Activated CD8-positive, alpha-beta T cell treated with anti-CD3 and anti-CD28 coated beads for 36 hours (primary cell): ENCODE results near the gene C1QL4. TPM values are rescaled to one million over a fixed set of nuclear protein-coding genes. Genes with fewer than 3 reads are reported as not detected.

Experiments used
- ATAC-seq: fragments of 200-7000 bp; cut with Tn5 transposase; one replicate; pipeline ENCODE4 v1.10.0; 2021; ENCODE audit warnings: mild to moderate bottlenecking, moderate library complexity
- CTCF ChIA-PET: fragments of 350-600 bp; sonication (Branson Sonifier 250); formaldehyde crosslinking; loops from one replicate; lab custom pipeline; 2021; ENCODE audit warnings: antibody characterized with exemption; lab: Charles Lee
- POLR2A ChIA-PET: fragments of 350-600 bp; sonication (Branson Sonifier 250); formaldehyde crosslinking; loops from one replicate; lab custom pipeline; 2021; ENCODE audit warnings: antibody characterized with exemption; lab: Charles Lee
- DNase-seq: peaks from one replicate; pipeline ENCODE4 v3.0.0-alpha.2; 2020
- H3K27ac Mint-ChIP-seq: one replicate; pipeline ENCODE4 v1.8.0; 2021; ENCODE audit warnings: mild to moderate bottlenecking, mixed read lengths
- H3K27me3 Mint-ChIP-seq: one replicate; pipeline ENCODE4 v1.8.0; 2021; ENCODE audit warnings: mixed read lengths
- H3K36me3 Mint-ChIP-seq: one replicate; pipeline ENCODE4 v1.8.0; 2021; ENCODE audit warnings: low read depth, mixed read lengths
- H3K4me1 Mint-ChIP-seq: one replicate; pipeline ENCODE4 v1.8.0; 2021; ENCODE audit warnings: low read depth, mixed read lengths
- H3K4me3 Mint-ChIP-seq: one replicate; pipeline ENCODE4 v1.8.0; 2021; ENCODE audit warnings: mild to moderate bottlenecking, moderate library complexity, mixed read lengths
- H3K9me3 Mint-ChIP-seq: one replicate; pipeline ENCODE4 v1.8.0; 2021; ENCODE audit warnings: mixed read lengths
- intact Hi-C: fragments of 100-400 bp; cut with micrococcal nuclease; formaldehyde crosslinking; loops from one replicate; pipeline ENCODE4 v1.10.0; 2022
- total RNA-seq, 2 experiments: library from RNA; stranded (reverse); gene quantifications; one replicate each; pipeline ENCODE4 v1.2.3, GENCODE V29; 2021
- TF ChIP-seq, protein P1 (sequence below): fragments of 200-600 bp; IDR thresholded peaks from one replicate; pipeline ENCODE4 v1.8.0; 2022; ENCODE audit warnings: antibody characterized with exemption, mild to moderate bottlenecking

C1QL4 gene
- total RNA-seq, 2 experiments from 2014 or later, result not detected

DNA sequence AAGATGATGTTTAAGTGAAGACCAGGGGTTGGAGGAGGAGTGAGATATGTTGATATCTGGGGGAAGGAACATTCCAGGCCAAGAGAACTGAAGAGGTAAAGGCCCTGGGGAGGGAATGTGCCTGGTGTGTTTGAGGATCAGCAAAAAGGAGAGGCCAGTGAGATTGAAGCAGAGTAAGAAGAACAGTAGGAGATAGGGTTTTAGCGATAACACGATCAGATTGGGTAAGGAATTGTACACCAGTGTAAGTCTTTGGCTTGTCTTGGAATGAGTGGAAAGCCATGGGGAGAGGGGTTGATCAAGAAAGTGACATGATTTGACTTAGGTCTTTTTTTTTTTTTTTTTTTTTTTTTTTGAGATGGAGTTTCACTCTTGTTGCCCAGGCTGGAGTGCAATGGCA is 9.1 kb downstream of the C1QL4 start:
- peaks cover 39% of the 10 kb centered on the region for H3K36me3 Mint-ChIP-seq
- intact Hi-C loops, result no loop called here
- H3K27me3 Mint-ChIP-seq, result peaks cover 12% of the 10 kb centered on the region
- DNase-seq, result no peak
- H3K9me3 Mint-ChIP-seq, result no peaks in the 10 kb centered on the region
- H3K4me3 Mint-ChIP-seq, result no peak overlapping the region
- no peaks in the 10 kb centered on the region for H3K4me1 Mint-ChIP-seq
- CTCF ChIA-PET, result no interaction called here
- no peak for ATAC-seq
- POLR2A ChIA-PET, result no interaction called here
- TF ChIP-seq, protein P1, sequence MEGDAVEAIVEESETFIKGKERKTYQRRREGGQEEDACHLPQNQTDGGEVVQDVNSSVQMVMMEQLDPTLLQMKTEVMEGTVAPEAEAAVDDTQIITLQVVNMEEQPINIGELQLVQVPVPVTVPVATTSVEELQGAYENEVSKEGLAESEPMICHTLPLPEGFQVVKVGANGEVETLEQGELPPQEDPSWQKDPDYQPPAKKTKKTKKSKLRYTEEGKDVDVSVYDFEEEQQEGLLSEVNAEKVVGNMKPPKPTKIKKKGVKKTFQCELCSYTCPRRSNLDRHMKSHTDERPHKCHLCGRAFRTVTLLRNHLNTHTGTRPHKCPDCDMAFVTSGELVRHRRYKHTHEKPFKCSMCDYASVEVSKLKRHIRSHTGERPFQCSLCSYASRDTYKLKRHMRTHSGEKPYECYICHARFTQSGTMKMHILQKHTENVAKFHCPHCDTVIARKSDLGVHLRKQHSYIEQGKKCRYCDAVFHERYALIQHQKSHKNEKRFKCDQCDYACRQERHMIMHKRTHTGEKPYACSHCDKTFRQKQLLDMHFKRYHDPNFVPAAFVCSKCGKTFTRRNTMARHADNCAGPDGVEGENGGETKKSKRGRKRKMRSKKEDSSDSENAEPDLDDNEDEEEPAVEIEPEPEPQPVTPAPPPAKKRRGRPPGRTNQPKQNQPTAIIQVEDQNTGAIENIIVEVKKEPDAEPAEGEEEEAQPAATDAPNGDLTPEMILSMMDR, result no peak
- H3K27ac Mint-ChIP-seq, result no peak overlapping the region

DNA sequence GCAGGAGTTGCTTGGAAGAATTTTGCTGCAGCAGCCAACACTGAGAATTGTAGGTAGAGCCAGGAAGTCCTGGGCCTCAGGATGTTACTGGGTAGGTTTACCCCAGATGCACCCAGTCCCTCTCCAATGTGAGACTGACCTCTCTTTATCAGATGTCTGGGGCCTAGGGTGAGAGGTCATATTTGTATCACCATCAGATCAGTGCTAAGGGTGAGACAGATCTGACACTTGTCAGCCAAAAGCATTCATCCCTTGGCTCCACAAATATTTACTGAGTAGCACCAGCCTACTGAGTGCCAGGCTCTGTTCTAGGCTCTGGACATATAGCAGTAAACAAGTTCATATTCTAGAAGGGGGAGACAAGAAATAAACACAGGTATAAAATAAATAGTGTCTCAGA is 9.6 kb downstream of the C1QL4 start:
- TF ChIP-seq, protein P1, result no peak
- DNase-seq (no peak), ATAC-seq (no peak)
- Mint-ChIP-seq H3K36me3 (peaks cover 39% of the 10 kb centered on the region), H3K27me3 (peaks cover 8% of the 10 kb centered on the region), H3K4me1 (peaks cover under 1% of the 10 kb centered on the region), H3K27ac (no peak overlapping the region), H3K9me3 (no peaks in the 10 kb centered on the region), H3K4me3 (no peak overlapping the region)
- intact Hi-C loops, result no loop called here
- CTCF ChIA-PET, result no interaction called here
- POLR2A ChIA-PET, result no interaction called here

DNA sequence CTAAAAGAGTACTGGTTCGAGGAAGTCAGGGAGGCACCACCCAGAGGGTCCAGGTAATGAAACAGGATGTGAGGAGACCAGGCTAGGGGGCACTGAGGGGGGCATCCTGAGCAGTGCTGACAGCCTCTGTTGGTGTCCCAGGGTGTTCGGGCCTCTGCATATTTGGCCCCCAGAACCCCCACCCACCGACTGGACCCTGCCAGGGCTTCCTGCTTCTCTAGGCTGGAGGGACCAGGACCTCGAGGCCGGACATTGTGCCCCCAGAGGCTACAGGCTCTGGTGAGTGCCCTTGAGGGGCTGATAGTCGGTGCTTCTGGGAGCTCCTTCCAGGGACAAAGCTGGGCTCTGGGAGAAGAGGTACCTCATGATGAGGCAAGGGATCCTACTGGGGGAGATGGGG is 11.4 kb downstream of the C1QL4 start:
- no peaks in the 10 kb centered on the region for H3K27me3 Mint-ChIP-seq

DNA sequence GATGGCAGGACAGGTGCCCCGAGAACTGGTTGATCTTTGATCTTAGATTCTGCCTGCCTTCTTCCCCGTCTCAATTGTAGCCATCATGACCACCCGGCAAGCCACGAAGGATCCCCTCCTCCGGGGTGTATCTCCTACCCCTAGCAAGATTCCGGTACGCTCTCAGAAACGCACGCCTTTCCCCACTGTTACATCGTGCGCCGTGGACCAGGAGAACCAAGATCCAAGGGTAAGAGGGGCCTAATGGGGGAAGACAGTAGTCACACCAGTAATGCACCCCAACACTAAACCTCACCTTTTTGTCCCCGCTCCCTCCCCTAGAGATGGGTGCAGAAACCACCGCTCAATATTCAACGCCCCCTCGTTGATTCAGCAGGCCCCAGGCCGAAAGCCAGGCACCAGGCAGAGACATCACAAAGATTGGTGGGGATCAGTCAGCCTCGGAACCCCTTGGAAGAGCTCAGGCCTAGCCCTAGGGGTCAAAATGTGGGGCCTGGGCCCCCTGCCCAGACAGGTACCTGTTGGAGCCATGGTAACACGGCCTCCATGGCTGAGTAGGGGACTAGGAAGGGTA is 13.4 kb downstream of the C1QL4 start:
- peak overlapping the region; percentile 100 for H3K4me3 Mint-ChIP-seq
- TF ChIP-seq, protein P1, result no peak
- H3K27ac Mint-ChIP-seq, result peak overlapping the region; percentile 92
- peaks cover 23% of the 10 kb centered on the region for H3K36me3 Mint-ChIP-seq
- ChIA-PET CTCF (interaction anchor here (1.0 to 4.7 kb wide), 10 partner anchors 8 to 190 kb away, joined by 3 to 42 read pairs (median 13); partner anchors contain the start of genes C1QL4, DNAJC22 and PRPH), POLR2A (interaction anchor here (1.1 to 2.7 kb wide), 6 partner anchors 8 to 59 kb away, joined by 3 to 17 read pairs (median 6); partner anchors contain the start of genes PRPH and TUBA1C)
- H3K4me1 Mint-ChIP-seq, result peaks cover 10% of the 10 kb centered on the region
- no peaks in the 10 kb centered on the region for H3K27me3 Mint-ChIP-seq
- no peaks in the 10 kb centered on the region for H3K9me3 Mint-ChIP-seq
- DNase-seq (no peak), ATAC-seq (no peak)
- intact Hi-C loops, result no loop called here

More for the DNA sequence above, 11.4 kb downstream of the C1QL4 start:
- Mint-ChIP-seq H3K4me3 (no peak overlapping the region), H3K4me1 (peaks cover 10% of the 10 kb centered on the region), H3K36me3 (peaks cover 30% of the 10 kb centered on the region), H3K27ac (no peak overlapping the region), H3K9me3 (no peaks in the 10 kb centered on the region)
- ChIA-PET POLR2A (interaction anchor here (0.7 to 1.2 kb wide), 2 partner anchors 17 to 194 kb away, joined by 3 to 4 read pairs; partner anchors contain the start of gene TUBA1B), CTCF (interaction anchor here (1.0 to 1.6 kb wide), 3 partner anchors 16 to 31 kb away, joined by 3 to 5 read pairs (median 5); no protein-coding TSS in a partner anchor)
- TF ChIP-seq, protein P1, result no peak
- intact Hi-C loops, result no loop called here
- ATAC-seq, result no peak
- no peak for DNase-seq
